OCI-LY7 (cell line): ENCODE results near the gene DBNL. TPM values are rescaled to one million over a fixed set of nuclear protein-coding genes. Genes with fewer than 3 reads are reported as not detected.

Experiments
- BruUV-seq: library from RNA; stranded (reverse); fragments of 400-500 nt; replicated peaks from 2 replicates; lab custom pipeline; 2021; lab: Mats Ljungman, UMichigan
- CTCF ChIA-PET: fragments of 300-600 bp; sonication (Branson Sonifier 250); formaldehyde crosslinking; loops from one replicate; lab custom pipeline; 2022; ENCODE audit warnings: antibody characterized with exemption; ENCODE audit not compliant: unreplicated experiment; lab: Charles Lee
- POLR2A ChIA-PET: fragments of 300-600 bp; sonication (Branson Sonifier 250); formaldehyde crosslinking; loops from one replicate; lab custom pipeline; 2022; ENCODE audit warnings: antibody characterized with exemption; lab: Charles Lee
- DNase-seq: peaks from one replicate; pipeline ENCODE4 v3.0.0-alpha.2; 2015; ENCODE audit warnings: low spot score
- H2AFZ ChIP-seq: fragments of 200-600 bp; sonication (generic), shearing (Covaris generic); 2 replicates; pipeline ENCODE4 v1.6.1; 2014; ENCODE audit warnings: mild to moderate bottlenecking, antibody characterized with exemption, low read length, moderate library complexity
- H3K27ac ChIP-seq: fragments of 200-600 bp; sonication (generic); 2 replicates; pipeline ENCODE4 v1.5.1; 2014; ENCODE audit warnings: mixed run types, low read depth, mild to moderate bottlenecking, moderate library complexity, low read length, inconsistent platforms; ENCODE audit not compliant: poor library complexity, severe bottlenecking
- H3K36me3 ChIP-seq: fragments of 200-600 bp; sonication (generic); 2 replicates; pipeline ENCODE4 v1.6.1; 2014; ENCODE audit warnings: mild to moderate bottlenecking, antibody characterized with exemption, low read length, moderate library complexity, mixed read lengths; ENCODE audit not compliant: insufficient read depth
- H3K4me1 ChIP-seq: fragments of 200-600 bp; sonication (generic); 2 replicates; pipeline ENCODE4 v1.5.1; 2014; ENCODE audit warnings: mild to moderate bottlenecking, low read length; ENCODE audit not compliant: insufficient read depth, poor library complexity, severe bottlenecking
- H3K4me2 ChIP-seq: fragments of 200-600 bp; sonication (generic); 2 replicates; pipeline ENCODE4 v1.6.1; 2014; ENCODE audit warnings: mild to moderate bottlenecking, low read length
- H3K4me3 ChIP-seq: fragments of 200-600 bp; sonication (generic); 2 replicates; pipeline ENCODE4 v1.5.1; 2014; ENCODE audit warnings: mild to moderate bottlenecking, low read depth, low read length; ENCODE audit not compliant: poor library complexity, severe bottlenecking
- H3K79me2 ChIP-seq: fragments of 200-600 bp; sonication (generic); 2 replicates; pipeline ENCODE4 v1.6.1; 2016; ENCODE audit warnings: low read depth, mild to moderate bottlenecking, low read length, moderate library complexity, mixed read lengths; ENCODE audit not compliant: insufficient read depth
- H3K9me2 ChIP-seq: fragments of 200-600 bp; sonication (generic); 2 replicates; pipeline ENCODE4 v1.6.1; 2016; ENCODE audit warnings: mild to moderate bottlenecking, low read length, mixed read lengths; ENCODE audit not compliant: insufficient read depth
- H3K9me3 ChIP-seq: fragments of 200-600 bp; sonication (generic); 2 replicates; pipeline ENCODE4 v1.6.1; 2014; ENCODE audit warnings: mild to moderate bottlenecking, mixed run types, low read length, mixed read lengths
- H4K20me1 ChIP-seq: fragments of 200-600 bp; sonication (generic); 2 replicates; pipeline ENCODE4 v1.6.1; 2014; ENCODE audit warnings: mild to moderate bottlenecking, antibody characterized with exemption, low read length, moderate library complexity, mixed read lengths; ENCODE audit not compliant: insufficient read depth
- CTCF ChIP-seq: fragments of 200-600 bp; sonication (generic); conservative IDR thresholded peaks from 2 replicates; pipeline ENCODE4 v1.5.1; 2014; ENCODE audit warnings: mild to moderate bottlenecking, antibody characterized with exemption, low read length, moderate library complexity, mixed read lengths
- EZH2phosphoT487 ChIP-seq: fragments of 200-600 bp; sonication (generic); IDR thresholded peaks from 2 replicates; pipeline ENCODE4 v1.6.1; 2018; ENCODE audit warnings: low read depth, borderline replicate concordance, mild to moderate bottlenecking, mixed run types, antibody characterized with exemption, low read length, moderate library complexity, mixed read lengths
- intact Hi-C: fragments of 100-400 bp; cut with micrococcal nuclease; formaldehyde crosslinking; loops from one replicate; pipeline ENCODE4 v1.10.0; 2022; ENCODE audit not compliant: unreplicated experiment
- total RNA-seq, 2 experiments: library from RNA; depleted of rRNA in 1 of 2; stranded (reverse); fragments of >200 nt in 1 of 2; shearing (Covaris generic) in 1 of 2; gene quantifications; 2 replicates each; pipeline ENCODE4 v1.2.3, GENCODE V29; 2014 to 2022

The DBNL gene
- total RNA-seq, 2 experiments from 2014 or later: 124 to 137 TPM

- Histone ChIP-seq H3K4me3 (no peak overlapping the region), H3K27ac (no peak overlapping the region), H3K36me3 (peaks cover 40% of the 10 kb centered on the region), H3K9me3 (no peaks in the 10 kb centered on the region), H3K4me2 (no peak overlapping the region), H3K79me2 (no peaks in the 10 kb centered on the region), H3K4me1 (peaks cover 11% of the 10 kb centered on the region), H2AFZ (no peak overlapping the region), H3K9me2 (no peaks in the 10 kb centered on the region), H4K20me1 (no peaks in the 10 kb centered on the region)
- ChIA-PET CTCF (no interaction called here), POLR2A (no interaction called here)
- TF ChIP-seq EZH2phosphoT487 (no peak), CTCF (no peak)
- DNase-seq: no peak
- no TSS peak for BruUV-seq
- intact Hi-C loops: no loop called here
Measured at GRCh38 chr7:44063894-44064651, 19.6 kb downstream of the DBNL start.

DNA sequence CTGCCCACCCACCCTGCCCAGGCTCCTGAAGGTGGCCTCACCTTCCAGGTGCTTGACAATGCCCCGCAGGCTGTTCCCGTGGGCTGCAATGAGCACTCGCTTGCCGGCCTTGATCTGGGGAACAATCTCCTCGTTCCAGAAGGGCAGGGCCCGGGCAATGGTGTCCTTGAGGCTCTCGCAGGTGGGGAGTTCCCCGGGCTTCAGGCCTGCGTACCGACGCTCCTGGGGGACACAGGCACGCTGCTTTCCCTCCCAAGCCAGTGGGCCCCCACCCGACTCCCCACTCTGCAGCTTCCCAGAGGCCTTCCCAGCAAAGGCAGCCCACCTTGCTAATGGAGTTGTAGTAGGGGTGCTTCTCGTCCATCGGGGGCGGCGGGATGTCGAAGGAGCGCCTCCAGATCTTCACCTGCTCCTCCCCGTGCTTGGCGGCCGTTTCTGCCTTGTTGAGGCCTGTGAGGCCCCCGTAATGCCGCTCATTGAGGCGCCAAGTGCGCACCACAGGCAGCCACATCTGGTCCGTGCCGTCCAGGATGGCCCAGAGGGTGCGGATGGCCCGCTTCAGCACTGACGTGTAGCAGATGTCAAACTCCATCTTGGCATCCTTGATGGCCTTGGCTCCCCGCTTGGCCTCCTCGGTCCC, 20.4 kb downstream of the DBNL start:
- H2AFZ ChIP-seq: no peak overlapping the region
- ChIA-PET CTCF (no interaction called here), POLR2A (no interaction called here)
- no peak for TF ChIP-seq CTCF
- TF ChIP-seq EZH2phosphoT487: no peak
- no peak for DNase-seq
- peaks cover 7% of the 10 kb centered on the region for H3K4me1 ChIP-seq
- no peaks in the 10 kb centered on the region for H3K9me3 ChIP-seq
- H4K20me1 ChIP-seq: no peaks in the 10 kb centered on the region
- intact Hi-C loops: no loop called here
- no TSS peak for BruUV-seq
- no peaks in the 10 kb centered on the region for H3K79me2 ChIP-seq
- no peaks in the 10 kb centered on the region for H3K9me2 ChIP-seq
- no peak overlapping the region for H3K4me3 ChIP-seq
- H3K4me2 ChIP-seq: no peak overlapping the region
- H3K27ac ChIP-seq: no peak overlapping the region
- H3K36me3 ChIP-seq: peaks cover 32% of the 10 kb centered on the region
